ENCODE measurements around the gene SCP2. TPM values are rescaled to one million over a fixed set of nuclear protein-coding genes. Genes with fewer than 3 reads are reported as not detected.

Gene SCP2
- total and polyA plus RNA-seq, 7 donors = 124 to 792 (median 176) TPM

DNA sequence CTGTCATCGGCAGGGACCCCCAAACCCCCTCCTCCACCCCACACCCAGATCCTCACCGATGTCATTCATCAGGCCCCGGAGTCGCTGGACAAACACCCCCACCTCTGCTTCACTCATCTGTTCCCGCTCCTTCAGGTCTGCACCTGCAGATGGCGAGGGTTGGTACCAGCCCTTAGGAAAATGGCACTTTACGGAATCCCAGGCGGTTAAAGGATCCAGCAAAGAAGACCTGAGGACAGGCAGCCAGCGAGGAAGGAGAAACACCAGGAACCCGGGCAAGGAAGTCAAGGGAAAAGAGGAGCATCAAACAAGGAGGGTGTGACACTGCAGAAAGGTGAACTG is 19.3 kb upstream of the SCP2 start:
- H3K4me3 ChIP-seq = no peak overlapping the region
- no peaks in the 10 kb centered on the region for H3K9me3 ChIP-seq
- DNase-seq = no peak
- H3K36me3 ChIP-seq = peaks cover 0 to 24% (median 4%) of the 10 kb centered on the region in 4 donors
- no peaks in the 10 kb centered on the region for H3K27me3 ChIP-seq
- no peak overlapping the region for H3K27ac ChIP-seq
- WGBS, 2 donors = 92 to 96% methylated on average over 10 of the region's 10 CpGs
- intact Hi-C loops (cut with DNase I) = loop anchor here (5.0 kb wide), 1 partner anchor 280 kb away; no protein-coding TSS in a partner anchor
- peaks cover 0 to 15% (median 2%) of the 10 kb centered on the region in 4 donors for H3K4me1 ChIP-seq
- no peak for TF ChIP-seq POLR2AphosphoS5 (IDR thresholded peaks at IDR 0.05)
- TF ChIP-seq, protein P1, sequence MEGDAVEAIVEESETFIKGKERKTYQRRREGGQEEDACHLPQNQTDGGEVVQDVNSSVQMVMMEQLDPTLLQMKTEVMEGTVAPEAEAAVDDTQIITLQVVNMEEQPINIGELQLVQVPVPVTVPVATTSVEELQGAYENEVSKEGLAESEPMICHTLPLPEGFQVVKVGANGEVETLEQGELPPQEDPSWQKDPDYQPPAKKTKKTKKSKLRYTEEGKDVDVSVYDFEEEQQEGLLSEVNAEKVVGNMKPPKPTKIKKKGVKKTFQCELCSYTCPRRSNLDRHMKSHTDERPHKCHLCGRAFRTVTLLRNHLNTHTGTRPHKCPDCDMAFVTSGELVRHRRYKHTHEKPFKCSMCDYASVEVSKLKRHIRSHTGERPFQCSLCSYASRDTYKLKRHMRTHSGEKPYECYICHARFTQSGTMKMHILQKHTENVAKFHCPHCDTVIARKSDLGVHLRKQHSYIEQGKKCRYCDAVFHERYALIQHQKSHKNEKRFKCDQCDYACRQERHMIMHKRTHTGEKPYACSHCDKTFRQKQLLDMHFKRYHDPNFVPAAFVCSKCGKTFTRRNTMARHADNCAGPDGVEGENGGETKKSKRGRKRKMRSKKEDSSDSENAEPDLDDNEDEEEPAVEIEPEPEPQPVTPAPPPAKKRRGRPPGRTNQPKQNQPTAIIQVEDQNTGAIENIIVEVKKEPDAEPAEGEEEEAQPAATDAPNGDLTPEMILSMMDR (IDR thresholded peaks at IDR 0.05) = no peak
- TF ChIP-seq EP300 (IDR thresholded peaks at IDR 0.05) = no peak
- no peak for TF ChIP-seq POLR2A (IDR thresholded peaks at IDR 0.05)

DNA sequence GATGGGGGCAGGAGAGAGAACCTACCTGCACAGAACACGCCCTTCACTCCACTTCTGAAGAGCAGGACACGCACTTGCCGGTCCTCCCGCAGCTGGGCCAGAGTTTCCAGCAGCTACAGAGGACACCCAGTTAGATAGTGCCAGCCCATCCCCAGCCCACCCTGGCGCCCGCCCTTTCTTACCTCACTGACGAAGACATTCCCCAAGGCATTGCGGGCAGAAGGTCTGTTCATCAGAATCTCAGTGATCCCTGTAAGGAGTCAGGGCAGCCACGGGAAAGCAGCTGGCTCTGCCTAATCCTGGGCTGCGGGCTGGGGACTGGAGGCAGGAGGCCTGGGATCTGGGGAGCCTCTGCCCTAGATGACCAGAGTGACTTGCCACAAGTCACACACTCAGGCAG is 15.5 kb upstream of the SCP2 start:
- TF ChIP-seq EP300 (IDR thresholded peaks at IDR 0.05) = no peak
- TF ChIP-seq, protein P1 (IDR thresholded peaks at IDR 0.05) = no peak
- TF ChIP-seq POLR2AphosphoS5 (IDR thresholded peaks at IDR 0.05) = no peak
- TF ChIP-seq POLR2A (IDR thresholded peaks at IDR 0.05) = no peak
- H3K27ac ChIP-seq = no peak overlapping the region
- H3K9me3 ChIP-seq = no peaks in the 10 kb centered on the region
- H3K4me1 ChIP-seq = peaks cover 0 to 7% (median 0%) of the 10 kb centered on the region in 4 donors
- WGBS, 2 donors = 96 to 97% methylated on average over 10 of the region's 10 CpGs
- H3K36me3 ChIP-seq = peaks cover 0 to 30% (median 4%) of the 10 kb centered on the region in 4 donors
- intact Hi-C loops (cut with DNase I) = no loop called here
- H3K27me3 ChIP-seq = no peaks in the 10 kb centered on the region
- DNase-seq = no peak
- no peak overlapping the region for H3K4me3 ChIP-seq

DNA sequence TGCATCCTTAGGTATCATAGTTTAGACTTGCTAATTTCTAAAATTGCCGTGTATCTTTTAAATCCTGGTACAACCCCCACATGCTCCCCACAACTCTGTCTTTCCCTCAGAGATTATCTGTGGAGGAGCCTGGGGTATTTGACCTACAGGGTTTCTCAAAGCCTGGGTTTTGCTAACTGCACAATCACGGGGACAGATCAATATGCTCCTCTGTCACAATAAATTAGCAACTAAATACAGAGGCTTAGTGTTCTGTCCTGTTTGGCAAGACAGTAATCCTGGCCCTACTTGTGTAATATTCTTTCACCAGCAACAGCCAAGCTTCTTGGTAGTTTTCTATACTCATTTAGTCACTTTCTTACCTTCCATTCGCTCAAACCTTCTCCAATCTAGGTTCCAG is 14.1 kb upstream of the SCP2 start:
- intact Hi-C loops (cut with DNase I) = no loop called here
- H3K4me3 ChIP-seq = no peak overlapping the region
- H3K27me3 ChIP-seq = no peaks in the 10 kb centered on the region
- no peak overlapping the region for H3K27ac ChIP-seq
- peaks cover 0 to 7% (median 0%) of the 10 kb centered on the region in 4 donors for H3K4me1 ChIP-seq
- WGBS, 2 donors = 86 to 91% methylated on average over 3 of the region's 3 CpGs
- H3K36me3 ChIP-seq = peaks cover 0 to 22% (median 4%) of the 10 kb centered on the region in 4 donors
- TF ChIP-seq POLR2AphosphoS5 (IDR thresholded peaks at IDR 0.05) (no peak), EP300 (IDR thresholded peaks at IDR 0.05) (no peak), POLR2A (IDR thresholded peaks at IDR 0.05) (no peak)
- TF ChIP-seq, protein P1 (IDR thresholded peaks at IDR 0.05) = no peak
- no peak for DNase-seq
- H3K9me3 ChIP-seq = no peaks in the 10 kb centered on the region

DNA sequence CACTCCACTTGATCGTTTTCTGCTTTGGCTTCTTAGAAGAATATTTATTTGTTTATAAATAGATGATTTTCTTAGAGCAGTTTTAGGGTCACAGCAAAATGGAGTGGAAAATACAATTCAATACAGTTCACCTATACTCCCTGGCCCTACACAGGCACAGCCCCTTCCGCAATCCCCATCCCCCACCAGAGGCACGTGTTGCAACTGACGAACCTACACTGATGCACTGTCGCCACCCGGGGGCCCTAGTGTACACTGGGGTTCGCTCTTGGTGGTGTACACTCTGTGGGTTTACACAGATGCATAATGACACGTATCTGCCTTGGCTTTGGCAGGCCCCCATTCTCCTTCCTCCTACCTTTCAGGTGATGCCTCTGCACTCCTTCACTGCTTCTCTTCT is 13.5 kb upstream of the SCP2 start:
- no peak overlapping the region for H3K27ac ChIP-seq
- no peaks in the 10 kb centered on the region for H3K27me3 ChIP-seq
- peaks cover 0 to 7% (median 0%) of the 10 kb centered on the region in 4 donors for H3K4me1 ChIP-seq
- H3K4me3 ChIP-seq = no peak overlapping the region
- no peak for TF ChIP-seq EP300 (IDR thresholded peaks at IDR 0.05)
- TF ChIP-seq POLR2A (IDR thresholded peaks at IDR 0.05) = no peak
- TF ChIP-seq, protein P1 (IDR thresholded peaks at IDR 0.05) = no peak
- no peak for TF ChIP-seq POLR2AphosphoS5 (IDR thresholded peaks at IDR 0.05)
- no peak for DNase-seq
- WGBS, 2 donors = 84 to 87% methylated on average over 8 of the region's 8 CpGs
- H3K9me3 ChIP-seq = no peaks in the 10 kb centered on the region
- peaks cover 0 to 18% (median 4%) of the 10 kb centered on the region in 4 donors for H3K36me3 ChIP-seq
- intact Hi-C loops (cut with DNase I) = no loop called here

DNA sequence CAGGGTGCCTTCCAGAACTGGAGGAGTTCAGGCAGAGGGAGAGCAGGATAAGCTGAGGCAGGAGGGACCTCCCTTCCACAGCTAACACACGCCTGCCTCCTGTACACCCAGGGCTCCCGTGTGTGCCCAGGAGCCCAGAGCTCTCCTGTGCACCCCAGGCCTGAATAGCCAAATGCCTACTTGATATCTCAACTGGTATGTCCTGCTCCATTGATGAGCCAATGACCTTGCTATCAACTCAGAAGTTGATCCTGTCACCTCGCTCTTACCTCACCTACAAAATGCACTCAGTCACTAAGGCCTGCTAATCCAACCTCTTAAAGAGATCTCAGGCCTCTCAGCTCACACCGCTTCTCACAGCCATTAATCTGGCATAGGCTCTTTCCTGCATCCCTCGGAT is 12.6 kb upstream of the SCP2 start:
- intact Hi-C loops (cut with DNase I) = no loop called here
- H3K4me1 ChIP-seq = peaks cover 0 to 7% (median 0%) of the 10 kb centered on the region in 4 donors
- peaks cover 0 to 18% (median 4%) of the 10 kb centered on the region in 4 donors for H3K36me3 ChIP-seq
- no peaks in the 10 kb centered on the region for H3K27me3 ChIP-seq
- H3K27ac ChIP-seq = no peak overlapping the region
- H3K9me3 ChIP-seq = no peaks in the 10 kb centered on the region
- WGBS, 2 donors = 88% methylated on average over 5 of the region's 5 CpGs
- DNase-seq = no peak
- no peak overlapping the region for H3K4me3 ChIP-seq
- no peak for TF ChIP-seq POLR2A (IDR thresholded peaks at IDR 0.05)
- no peak for TF ChIP-seq POLR2AphosphoS5 (IDR thresholded peaks at IDR 0.05)
- TF ChIP-seq, protein P1 (IDR thresholded peaks at IDR 0.05) = no peak
